ENCODE data around the gene TPCN2.

- no peak for TF ChIP-seq CTCF (IDR thresholded peaks at IDR 0.05)
- no peak for TF ChIP-seq POLR2A (IDR thresholded peaks at IDR 0.05)
Measured at GRCh38 chr11:69011624-69012091, 37.1 kb upstream of the TPCN2 start.
